H1 (cell line): ENCODE measurements around the gene TRIM71. TPM values are rescaled to one million over a fixed set of nuclear protein-coding genes. Genes with fewer than 3 reads are reported as not detected.

Experiments used
- CTCF ChIA-PET: fragments of 300-600 bp; sonication (Branson Sonifier 250); formaldehyde crosslinking; loops from one replicate; lab custom pipeline; 2021; ENCODE audit not compliant: partially characterized antibody; lab: Charles Lee
- POLR2A ChIA-PET: fragments of 300-600 bp; sonication (Branson Sonifier 250); formaldehyde crosslinking; loops from one replicate; lab custom pipeline; 2021; ENCODE audit warnings: inconsistent platforms; ENCODE audit not compliant: partially characterized antibody; lab: Charles Lee
- DNase-seq, 2 experiments: peaks; one replicate each; pipeline versions ENCODE4 v3.0.0 to v3.0.0-alpha.2; 2010 to 2022; ENCODE audit warnings: low spot score in 2 of 2, low read depth in 1 of 2, mixed read lengths in 1 of 2
- FAIRE-seq: peaks from 2 replicates; lab custom pipeline; 2011; peaks lifted over from hg19 to GRCh38; lab: Jason Lieb, UNC
- H2AFZ ChIP-seq: 2 replicates; pipeline ENCODE4 v1.8.1; 2012; ENCODE audit warnings: low read length, inconsistent platforms
- H2AK5ac ChIP-seq: 2 replicates; pipeline ENCODE4 v1.6.1; 2013; ENCODE audit warnings: low read depth, low read length
- H2BK120ac ChIP-seq: replicated peaks from 2 replicates; pipeline ENCODE3; 2013; ENCODE audit warnings: low read depth, low read length, inconsistent platforms
- H2BK12ac ChIP-seq: 2 replicates; pipeline ENCODE4 v1.6.1; 2013; ENCODE audit warnings: low read depth, low read length
- H2BK15ac ChIP-seq: 2 replicates; pipeline ENCODE4 v1.6.1; 2013; ENCODE audit warnings: low read length
- H2BK20ac ChIP-seq: 2 replicates; pipeline ENCODE4 v1.6.1; 2013; ENCODE audit warnings: low read length
- H2BK5ac ChIP-seq: 2 replicates; pipeline ENCODE4 v1.6.1; 2013; ENCODE audit warnings: low read depth, low read length
- H3K14ac ChIP-seq: 2 replicates; pipeline ENCODE4 v1.6.1; 2013; ENCODE audit warnings: inconsistent platforms; ENCODE audit not compliant: insufficient read length
- H3K18ac ChIP-seq: 2 replicates; pipeline ENCODE4 v1.6.1; 2013; ENCODE audit warnings: low read length; ENCODE audit errors: extremely low read depth
- H3K23ac ChIP-seq: 2 replicates; pipeline ENCODE4 v1.6.1; 2013; ENCODE audit warnings: inconsistent platforms; ENCODE audit not compliant: insufficient read length
- H3K23me2 ChIP-seq: 2 replicates; pipeline ENCODE4 v1.6.1; 2013; ENCODE audit warnings: low read depth, low read length
- H3K27ac ChIP-seq: 2 replicates; pipeline ENCODE4 v1.6.1; 2011; ENCODE audit warnings: low read depth, low read length, inconsistent platforms
- H3K27me3 ChIP-seq, 4 experiments: replicated peaks in 1 of 4; 1 replicate in 1 of 4; 2 replicates in 3 of 4; pipeline versions ENCODE4 v1.6.1 to v1.8.1; 2011 to 2013; ENCODE audit warnings: low read length in 3 of 4, mild to moderate bottlenecking in 3 of 4, inconsistent platforms in 2 of 4, mixed read lengths in 2 of 4, moderate library complexity in 1 of 4; ENCODE audit not compliant: control insufficient read depth in 3 of 4, insufficient read depth in 3 of 4; ENCODE audit errors: extremely low read depth in 1 of 4
- H3K36me3 ChIP-seq, 4 experiments: 2 replicates each; pipeline versions ENCODE4 v1.6.1 to v1.8.1; 2011 to 2013; ENCODE audit warnings: mild to moderate bottlenecking in 4 of 4, low read length in 3 of 4, moderate library complexity in 2 of 4, control low read depth in 1 of 4, inconsistent platforms in 1 of 4; ENCODE audit not compliant: insufficient read depth in 4 of 4, control insufficient read depth in 2 of 4
- H3K4ac ChIP-seq: replicated peaks from 2 replicates; pipeline ENCODE3; 2013; ENCODE audit warnings: low read length, low read depth, mixed read lengths, inconsistent platforms; ENCODE audit not compliant: insufficient read length
- H3K4me1 ChIP-seq, 4 experiments: replicated peaks in 1 of 4; 1 replicate in 1 of 4; 2 replicates in 3 of 4; pipeline versions ENCODE4 v1.6.1 to v1.8.1; 2011 to 2013; ENCODE audit warnings: low read length in 3 of 4, inconsistent platforms in 2 of 4, mixed read lengths in 1 of 4; ENCODE audit not compliant: insufficient read depth in 4 of 4, control insufficient read depth in 3 of 4
- H3K4me2 ChIP-seq, 2 experiments: 2 replicates each; pipeline versions ENCODE4 v1.6.1 to v1.8.1; 2011 to 2013; ENCODE audit warnings: low read depth in 2 of 2, low read length in 2 of 2, control low read depth in 1 of 2, inconsistent platforms in 1 of 2, mild to moderate bottlenecking in 1 of 2; ENCODE audit not compliant: insufficient read depth in 1 of 2
- H3K4me3 ChIP-seq, 4 experiments: fragments of 200-600, 300-600 bp in 1 of 4; sonication (generic), shearing (Covaris generic), sonication (Bioruptor Twin) in 1 of 4; 2 replicates each; pipeline versions ENCODE4 v1.5.1 to v1.8.1; 2011 to 2016; ENCODE audit warnings: low read length in 4 of 4, low read depth in 3 of 4, control low read depth in 2 of 4, inconsistent platforms in 2 of 4, mild to moderate bottlenecking in 2 of 4, mixed read lengths in 1 of 4, moderate library complexity in 1 of 4; ENCODE audit not compliant: insufficient read depth in 2 of 4; ENCODE audit errors: extremely low read depth in 1 of 4
- H3K56ac ChIP-seq: replicated peaks from 2 replicates; pipeline ENCODE3; 2013; ENCODE audit warnings: low read depth, mild to moderate bottlenecking, mixed read lengths, low read length, inconsistent platforms; ENCODE audit not compliant: insufficient read length
- H3K79me1 ChIP-seq: 2 replicates; pipeline ENCODE4 v1.6.1; 2013; ENCODE audit warnings: low read depth, low read length, control low read depth
- H3K79me2 ChIP-seq, 2 experiments: 2 replicates each; pipeline versions ENCODE4 v1.6.1 to v1.8.1; 2012 to 2013; ENCODE audit warnings: low read length in 2 of 2, mild to moderate bottlenecking in 2 of 2, inconsistent platforms in 1 of 2; ENCODE audit not compliant: insufficient read depth in 2 of 2, control insufficient read depth in 1 of 2
- H3K9ac ChIP-seq, 4 experiments: replicated peaks in 1 of 4; 1 replicate in 1 of 4; 2 replicates in 3 of 4; pipeline versions ENCODE4 v1.6.1 to v1.8.1; 2011 to 2013; ENCODE audit warnings: low read depth in 3 of 4, low read length in 3 of 4, control low read depth in 2 of 4, mild to moderate bottlenecking in 2 of 4, moderate library complexity in 2 of 4, inconsistent platforms in 1 of 4; ENCODE audit errors: extremely low read depth in 1 of 4
- H3K9me3 ChIP-seq, 2 experiments: 2 replicates each; pipeline versions ENCODE4 v1.6.1 to v1.8.1; 2012 to 2013; ENCODE audit warnings: mild to moderate bottlenecking in 2 of 2, moderate library complexity in 2 of 2, control low read depth in 1 of 2, inconsistent platforms in 1 of 2, low read depth in 1 of 2, low read length in 1 of 2, mixed read lengths in 1 of 2; ENCODE audit not compliant: insufficient read depth in 2 of 2
- H4K20me1 ChIP-seq, 2 experiments: replicated peaks in 1 of 2; 2 replicates each; pipeline versions ENCODE3 to v1.8.1; 2011 to 2013; ENCODE audit warnings: inconsistent platforms in 2 of 2, low read length in 2 of 2, mild to moderate bottlenecking in 1 of 2; ENCODE audit not compliant: insufficient read depth in 2 of 2, control insufficient read depth in 1 of 2
- H4K5ac ChIP-seq: 2 replicates; pipeline ENCODE4 v1.6.1; 2013; ENCODE audit warnings: low read length, low read depth, mixed read lengths, inconsistent platforms; ENCODE audit not compliant: insufficient read length
- H4K8ac ChIP-seq: 2 replicates; pipeline ENCODE4 v1.8.0; 2013; ENCODE audit warnings: mild to moderate bottlenecking, moderate library complexity, low read length, inconsistent platforms; ENCODE audit not compliant: insufficient read depth; ENCODE audit errors: extremely low read depth
- H4K91ac ChIP-seq: replicated peaks from 2 replicates; pipeline ENCODE3; 2013; ENCODE audit warnings: low read length, mixed read lengths, inconsistent platforms; ENCODE audit not compliant: insufficient read length
- BCL11A ChIP-seq, 2 experiments: IDR thresholded peaks; one replicate each; pipeline ENCODE4 v1.6.1; 2011; ENCODE audit warnings: low read depth in 2 of 2, low read length in 2 of 2, mild to moderate bottlenecking in 2 of 2
- GTF2F1 ChIP-seq: IDR thresholded peaks from 2 replicates; pipeline ENCODE4 v1.6.1; 2012; ENCODE audit warnings: low read depth, low read length, improper control_type of control experiment, borderline replicate concordance
- JUND ChIP-seq: IDR thresholded peaks from 2 replicates; pipeline ENCODE4 v1.6.1; 2011; ENCODE audit warnings: mild to moderate bottlenecking, improper control_type of control experiment, low read length
- RAD21 ChIP-seq, 2 experiments: IDR thresholded peaks in 1 of 2; conservative IDR thresholded peaks in 1 of 2; 2 replicates each; pipeline ENCODE4 v1.6.1; 2011; ENCODE audit warnings: low read depth in 2 of 2, low read length in 2 of 2, improper control_type of control experiment in 1 of 2, inconsistent platforms in 1 of 2, mild to moderate bottlenecking in 1 of 2, moderate library complexity in 1 of 2
- RFX5 ChIP-seq: IDR thresholded peaks from 2 replicates; pipeline ENCODE4 v1.6.1; 2011; ENCODE audit warnings: low read depth, low read length, improper control_type of control experiment, borderline replicate concordance
- SP2 ChIP-seq: IDR thresholded peaks from 2 replicates; pipeline ENCODE4 v1.6.1; 2012; ENCODE audit warnings: mild to moderate bottlenecking, low read length, inconsistent platforms
- WGBS, 2 experiments: shearing (Covaris generic) in 1 of 2; methylation state at CpG; one replicate each; pipeline versions ENCODE4 v1.1.6 to v1.1.7; 2013 to 2015; ENCODE audit warnings: low lambda C conversion rate in 2 of 2, mixed read lengths in 2 of 2, inconsistent platforms in 1 of 2, low coverage in 1 of 2, missing lambda C conversion rate in 1 of 2; ENCODE audit not compliant: insufficient replicate concordance in 2 of 2, insufficient coverage in 1 of 2, insufficient read length in 1 of 2; ENCODE audit errors: extremely low coverage in 1 of 2, missing lambda C conversion rate in 1 of 2; 5-methylcytosine and 5-hydroxymethylcytosine counted together
- polyA plus RNA-seq, 7 experiments: library from polyadenylated mRNA; depleted of rRNA in 3 of 7; stranded (reverse) in 5 of 7; unstranded in 2 of 7; fragments of >200 nt in 5 of 7; fragments of 200-250 nt in 2 of 7; gene quantifications; 1 replicate in 5 of 7; 2 replicates in 1 of 7; 4 replicates in 1 of 7; pipeline versions ENCODE4 v1.2.1 to v1.2.3, GENCODE V29; 2011 to 2013; ENCODE audit warnings: missing spikeins in 2 of 7, mixed read lengths in 2 of 7
- total RNA-seq: library from RNA; stranded (reverse); fragmentation: NEBNext Ultra II Directional; extraction: Animal tissue kit (Norgen Biotek cat#: 25700); gene quantifications from 2 replicates; pipeline ENCODE4 v1.2.1, GENCODE V29; 2021
- TF ChIP-seq, protein P1 (sequence below): IDR thresholded peaks from 2 replicates; pipeline ENCODE4 v1.6.1; 2012; ENCODE audit warnings: inconsistent platforms
- TF ChIP-seq, protein P2 (sequence below), 3 experiments: IDR thresholded peaks; 1 replicate in 2 of 3; 2 replicates in 1 of 3; pipeline versions ENCODE4 v1.5.1 to v1.6.1; 2011; ENCODE audit warnings: low read length in 3 of 3, mild to moderate bottlenecking in 3 of 3, inconsistent platforms in 2 of 3, low read depth in 1 of 3, moderate library complexity in 1 of 3; ENCODE audit not compliant: insufficient read depth in 1 of 3; ENCODE audit errors: control extremely low read depth in 1 of 3

Gene TRIM71
- total and polyA plus RNA-seq, 2 of the 8 experiments (the other 6 are each of a cell fraction or from before 2014, with no cell fraction given): 53.7 to 293 TPM

DNA sequence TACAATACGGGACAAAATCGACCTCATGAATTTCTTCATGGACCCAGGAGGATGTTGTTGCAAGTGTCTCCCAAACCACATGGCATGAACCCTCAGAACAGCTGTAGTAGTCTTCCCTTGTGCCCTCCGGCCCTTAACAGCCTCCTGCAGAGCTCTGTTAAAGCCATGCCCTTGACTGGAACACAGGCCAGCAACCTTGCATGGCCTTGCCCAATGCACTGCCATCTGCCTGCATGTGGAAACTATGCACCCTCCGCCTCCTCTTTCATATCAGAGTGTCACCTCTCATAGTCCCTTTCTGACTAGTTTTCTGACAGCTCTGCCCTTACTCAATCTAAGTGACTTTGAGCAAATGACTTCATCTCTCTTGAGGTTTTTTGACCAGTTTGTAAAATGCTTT is 39.4 kb upstream of the TRIM71 start:
- no peak overlapping the region for H4K8ac ChIP-seq
- no peak for FAIRE-seq
- peak overlapping the region; percentile 29 for H3K4ac ChIP-seq
- peaks cover 0 to 16% (median 3%) of the 10 kb centered on the region in 4 experiments; a peak in 3 of 8 replicates for H3K36me3 ChIP-seq
- peak overlapping the region; percentile 19 for H2BK120ac ChIP-seq
- H4K20me1 ChIP-seq: no peaks in the 10 kb centered on the region
- H3K56ac ChIP-seq: no peak overlapping the region
- ChIA-PET CTCF (interaction anchor here (0.7 to 1.9 kb wide), 8 partner anchors 10 to 268 kb away, joined by 3 to 6 read pairs (median 3); no protein-coding TSS in a partner anchor), POLR2A (interaction anchor here (0.8 to 11.7 kb wide), 5 partner anchors 9 to 60 kb away, joined by 3 to 230 read pairs (median 13); partner anchors contain the start of gene TRIM71)
- peak overlapping the region; percentile 100 for H2BK20ac ChIP-seq
- H3K23me2 ChIP-seq: peaks cover 4% of the 10 kb centered on the region; the same call in 1 of the 2 replicates
- no peak overlapping the region for H3K14ac ChIP-seq
- H2BK5ac ChIP-seq: peak overlapping the region; percentile 99; the same call in 1 of the 2 replicates
- H4K91ac ChIP-seq: peak overlapping the region; percentile 67
- DNase-seq: no peak
- TF ChIP-seq, protein P1, sequence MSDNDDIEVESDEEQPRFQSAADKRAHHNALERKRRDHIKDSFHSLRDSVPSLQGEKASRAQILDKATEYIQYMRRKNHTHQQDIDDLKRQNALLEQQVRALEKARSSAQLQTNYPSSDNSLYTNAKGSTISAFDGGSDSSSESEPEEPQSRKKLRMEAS: no peak
- no peak for TF ChIP-seq GTF2F1
- TF ChIP-seq BCL11A (IDR thresholded peaks at IDR 0.05; ENCODE audit: low read depth in 2 of 2, low read length in 2 of 2): no peak
- peak in 1 of 2 experiments; percentile 11; a peak in 1 of 4 replicates for TF ChIP-seq RAD21 (IDR thresholded peaks at IDR 0.05 in 1 of 2, conservative IDR thresholded peaks at IDR 0.05 in 1 of 2; ENCODE audit: low read depth in 2 of 2, low read length in 2 of 2)
- TF ChIP-seq SP2: no peak
- TF ChIP-seq JUND: no peak
- no peak for TF ChIP-seq RFX5
- TF ChIP-seq, protein P2, sequence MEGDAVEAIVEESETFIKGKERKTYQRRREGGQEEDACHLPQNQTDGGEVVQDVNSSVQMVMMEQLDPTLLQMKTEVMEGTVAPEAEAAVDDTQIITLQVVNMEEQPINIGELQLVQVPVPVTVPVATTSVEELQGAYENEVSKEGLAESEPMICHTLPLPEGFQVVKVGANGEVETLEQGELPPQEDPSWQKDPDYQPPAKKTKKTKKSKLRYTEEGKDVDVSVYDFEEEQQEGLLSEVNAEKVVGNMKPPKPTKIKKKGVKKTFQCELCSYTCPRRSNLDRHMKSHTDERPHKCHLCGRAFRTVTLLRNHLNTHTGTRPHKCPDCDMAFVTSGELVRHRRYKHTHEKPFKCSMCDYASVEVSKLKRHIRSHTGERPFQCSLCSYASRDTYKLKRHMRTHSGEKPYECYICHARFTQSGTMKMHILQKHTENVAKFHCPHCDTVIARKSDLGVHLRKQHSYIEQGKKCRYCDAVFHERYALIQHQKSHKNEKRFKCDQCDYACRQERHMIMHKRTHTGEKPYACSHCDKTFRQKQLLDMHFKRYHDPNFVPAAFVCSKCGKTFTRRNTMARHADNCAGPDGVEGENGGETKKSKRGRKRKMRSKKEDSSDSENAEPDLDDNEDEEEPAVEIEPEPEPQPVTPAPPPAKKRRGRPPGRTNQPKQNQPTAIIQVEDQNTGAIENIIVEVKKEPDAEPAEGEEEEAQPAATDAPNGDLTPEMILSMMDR (IDR thresholded peaks at IDR 0.05; ENCODE audit: control extremely low read depth in 1 of 3, insufficient read depth in 1 of 3, low read depth in 1 of 3, low read length in 3 of 3): peak; percentile 10 to 23 (median 14); a peak in 2 of 4 replicates
- peaks cover 0 to 14% of the 10 kb centered on the region in 2 experiments; a peak in 3 of 4 replicates for H3K79me2 ChIP-seq
- peaks cover 17 to 31% (median 22%) of the 10 kb centered on the region in 4 experiments; a peak in 6 of 7 replicates for H3K4me1 ChIP-seq
- no peak overlapping the region for H3K4me2 ChIP-seq
- H3K27me3 ChIP-seq: no peaks in the 10 kb centered on the region
- H3K4me3 ChIP-seq: no peak overlapping the region
- H2AFZ ChIP-seq: no peak overlapping the region
- peak overlapping the region; percentile 1 for H4K5ac ChIP-seq
- H2BK12ac ChIP-seq: peak overlapping the region; percentile 95
- no peaks in the 10 kb centered on the region for H3K9me3 ChIP-seq
- 85% methylated on average over 4 of the region's 4 CpGs; no CpG with 5 or more reads in 1 of the 2 experiments for WGBS, 2 experiments
- H3K18ac ChIP-seq: peak overlapping the region; percentile 93
- peak overlapping the region; percentile 71; the same call in 1 of the 2 replicates for H2AK5ac ChIP-seq
- H3K9ac ChIP-seq: no peak overlapping the region
- H2BK15ac ChIP-seq: peak overlapping the region; percentile 73; the same call in 1 of the 2 replicates
- H3K27ac ChIP-seq: no peak overlapping the region
- H3K23ac ChIP-seq: no peak overlapping the region
- H3K79me1 ChIP-seq: no peaks in the 10 kb centered on the region; the same call in 1 of the 2 replicates
